HUES6 (cell line): ENCODE results near the gene PHAF1.
"Not testable (repeated sequence)": the region's sequence is repeated elsewhere in the genome, so short reads cannot be mapped to it uniquely, and the experiment has no call there.

Experiments used
- H3K27ac ChIP-seq: 2 replicates; pipeline ENCODE4 v1.7.0; 2013; ENCODE audit warnings: low read depth, mild to moderate bottlenecking, low read length, inconsistent platforms
- H3K27me3 ChIP-seq: 2 replicates; pipeline ENCODE4 v1.6.1; 2013; ENCODE audit warnings: low read length; ENCODE audit not compliant: control insufficient read depth, insufficient read depth
- H3K36me3 ChIP-seq: 2 replicates; pipeline ENCODE4 v1.6.1; 2013; ENCODE audit warnings: low read length; ENCODE audit not compliant: control insufficient read depth, insufficient read depth
- H3K4me1 ChIP-seq: 2 replicates; pipeline ENCODE4 v1.6.1; 2013; ENCODE audit warnings: low read length; ENCODE audit not compliant: control insufficient read depth, insufficient read depth
- H3K4me3 ChIP-seq: 2 replicates; pipeline ENCODE4 v1.5.1; 2013; ENCODE audit warnings: low read depth, low read length
- H3K9ac ChIP-seq: one replicate; pipeline ENCODE4 v1.6.1; 2013; ENCODE audit warnings: mild to moderate bottlenecking, low read length
- H3K9me3 ChIP-seq: 2 replicates; pipeline ENCODE4 v1.6.1; 2013; ENCODE audit warnings: low read depth, low read length; ENCODE audit not compliant: control insufficient read depth, insufficient read depth

The PHAF1 gene

DNA sequence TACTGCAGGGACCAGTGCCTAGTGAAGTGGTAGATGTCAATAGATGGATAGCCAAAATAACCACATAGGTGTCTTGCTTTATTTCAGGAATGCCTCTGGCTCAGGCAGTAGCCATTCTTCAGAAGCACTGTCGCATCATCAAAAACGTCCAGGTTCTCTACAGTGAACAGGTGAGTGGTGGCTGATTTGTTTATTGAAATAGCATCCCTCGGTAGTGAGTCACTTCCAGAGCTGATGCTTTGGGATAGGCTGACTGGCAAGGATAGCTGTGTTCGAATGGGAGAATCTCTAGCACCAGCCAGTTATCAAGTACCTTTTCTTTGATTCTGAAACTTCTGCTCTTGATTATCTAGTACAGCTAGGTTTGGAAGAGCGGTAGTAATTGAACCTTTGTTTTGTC is 10.3 kb downstream of the PHAF1 start:
- Histone ChIP-seq H3K36me3 (peaks cover 38% of the 10 kb centered on the region), H3K9ac (no peak overlapping the region), H3K27me3 (no peaks in the 10 kb centered on the region), H3K4me3 (no peak overlapping the region), H3K4me1 (no peaks in the 10 kb centered on the region), H3K9me3 (no peaks in the 10 kb centered on the region), H3K27ac (no peak overlapping the region)

DNA sequence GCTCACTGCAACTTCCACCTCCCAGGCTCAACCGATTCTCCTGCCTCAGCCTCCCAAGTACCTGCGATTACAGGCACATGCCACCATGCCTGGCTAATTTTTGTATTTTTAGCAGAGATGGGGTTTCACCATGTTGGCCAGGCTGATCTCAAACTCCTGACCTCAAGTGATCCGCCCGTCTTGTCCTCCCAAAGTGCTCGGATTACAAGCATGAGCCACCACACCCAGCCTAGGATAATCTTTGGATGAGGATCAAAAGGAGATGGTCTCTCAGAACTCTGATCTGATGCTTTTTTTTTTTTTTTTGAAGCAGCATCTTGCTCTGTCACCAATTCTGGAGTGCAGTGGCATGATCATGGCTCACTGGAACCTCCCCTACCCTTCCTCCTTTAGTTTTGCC is 13.1 kb downstream of the PHAF1 start:
- not testable (repeated sequence) for H3K9ac ChIP-seq, H3K27me3 ChIP-seq, H3K9me3 ChIP-seq, H3K4me1 ChIP-seq, H3K27ac ChIP-seq, H3K4me3 ChIP-seq
- peaks cover 44% of the 10 kb centered on the region for H3K36me3 ChIP-seq

DNA sequence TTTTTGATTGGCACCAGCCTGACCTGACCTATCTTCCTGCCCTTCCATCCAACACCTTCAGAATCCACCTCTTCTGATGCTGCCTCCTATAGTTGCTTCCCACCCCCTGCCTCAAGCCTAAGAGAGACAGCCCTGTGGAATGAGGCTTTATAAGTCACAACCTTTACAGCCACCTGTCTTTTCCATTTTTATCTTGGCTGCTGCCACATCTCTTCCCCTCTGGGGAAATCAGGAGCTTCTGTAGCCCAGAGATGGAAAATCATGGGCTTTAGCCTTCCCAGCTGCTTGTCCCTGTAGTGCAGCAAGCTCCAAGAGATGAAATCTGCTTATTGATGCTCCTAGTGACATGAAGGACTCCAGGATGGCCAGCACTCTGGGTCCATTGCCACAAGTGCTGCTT is 18.7 kb downstream of the PHAF1 start:
- H3K27ac ChIP-seq, result no peak overlapping the region
- H3K9ac ChIP-seq, result no peak overlapping the region
- H3K36me3 ChIP-seq, result peaks cover 50% of the 10 kb centered on the region
- no peaks in the 10 kb centered on the region for H3K9me3 ChIP-seq
- no peaks in the 10 kb centered on the region for H3K4me1 ChIP-seq
- no peaks in the 10 kb centered on the region for H3K27me3 ChIP-seq
- no peak overlapping the region for H3K4me3 ChIP-seq

DNA sequence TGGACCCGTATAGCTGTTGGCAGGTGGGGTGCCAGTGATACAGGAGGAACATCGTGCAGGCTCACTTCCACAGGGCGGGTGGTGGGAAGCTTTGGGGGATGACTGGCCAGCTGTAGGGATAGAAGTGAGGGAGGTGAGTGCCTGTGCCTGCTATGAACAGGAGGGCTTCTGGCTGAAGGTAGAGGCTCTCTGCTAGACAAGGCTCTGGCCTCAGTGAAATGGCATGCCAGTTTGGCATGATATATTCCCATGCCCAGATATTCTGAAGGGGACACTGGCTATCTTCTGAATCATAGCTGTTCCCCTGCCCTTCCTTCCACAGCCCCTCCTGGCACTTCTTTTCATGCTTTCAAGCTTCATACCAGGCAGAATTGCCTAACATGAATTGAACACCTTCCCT is 19.1 kb downstream of the PHAF1 start:
- Histone ChIP-seq H3K36me3 (peaks cover 48% of the 10 kb centered on the region), H3K27ac (no peak overlapping the region)

DNA sequence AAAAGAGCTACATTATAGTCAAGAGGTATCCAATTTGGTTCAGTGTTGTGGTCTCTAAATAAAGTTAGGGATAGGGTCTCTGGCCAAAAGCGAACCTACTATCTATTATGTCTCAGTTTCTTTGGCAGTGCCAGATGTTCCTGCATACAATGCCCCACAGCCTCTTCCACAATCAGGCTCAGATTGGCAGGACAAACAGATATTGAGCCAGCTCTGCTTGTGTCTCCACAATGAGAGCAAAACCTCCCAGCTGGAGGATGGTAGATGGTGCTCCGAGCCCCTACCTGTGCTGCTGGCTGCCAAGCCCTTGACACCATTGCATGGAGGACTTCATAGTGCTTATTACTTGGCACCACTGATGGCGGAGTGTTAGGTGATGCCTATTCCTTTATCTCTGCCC is 19.7 kb downstream of the PHAF1 start:
- H3K9ac ChIP-seq, result no peak overlapping the region
- no peak overlapping the region for H3K27ac ChIP-seq
- H3K4me1 ChIP-seq, result no peaks in the 10 kb centered on the region
- no peak overlapping the region for H3K4me3 ChIP-seq
- peaks cover 49% of the 10 kb centered on the region for H3K36me3 ChIP-seq
- H3K27me3 ChIP-seq, result no peaks in the 10 kb centered on the region
- no peaks in the 10 kb centered on the region for H3K9me3 ChIP-seq

More for the DNA sequence above, 19.1 kb downstream of the PHAF1 start:
- no peak overlapping the region for H3K4me3 ChIP-seq
- H3K4me1 ChIP-seq, result no peaks in the 10 kb centered on the region
- H3K9ac ChIP-seq, result no peak overlapping the region
- no peaks in the 10 kb centered on the region for H3K9me3 ChIP-seq
- H3K27me3 ChIP-seq, result no peaks in the 10 kb centered on the region

DNA sequence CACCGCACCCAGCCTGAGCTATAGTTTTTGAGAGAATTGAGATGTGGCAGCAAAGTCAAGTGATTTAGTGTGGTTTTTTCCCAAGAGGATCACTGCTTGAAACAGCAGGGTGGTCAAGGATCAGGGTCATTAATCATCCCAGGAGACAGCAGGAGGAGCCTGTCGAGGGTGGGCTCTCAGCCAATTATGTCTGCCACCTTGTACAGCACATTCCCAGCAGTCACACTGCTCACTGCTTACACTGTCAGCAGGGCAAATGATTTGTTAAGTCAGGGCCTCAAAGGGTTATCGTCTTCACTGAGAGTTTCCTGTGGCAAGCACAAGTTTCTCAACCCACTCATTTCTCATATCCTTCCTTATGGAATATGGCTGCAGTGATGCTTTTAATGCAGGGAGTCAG is 27.9 kb downstream of the PHAF1 start:
- Histone ChIP-seq H3K36me3 (peaks cover 80% of the 10 kb centered on the region), H3K9ac (no peak overlapping the region), H3K27ac (no peak overlapping the region), H3K27me3 (no peaks in the 10 kb centered on the region), H3K9me3 (no peaks in the 10 kb centered on the region), H3K4me3 (no peak overlapping the region), H3K4me1 (no peaks in the 10 kb centered on the region)

DNA sequence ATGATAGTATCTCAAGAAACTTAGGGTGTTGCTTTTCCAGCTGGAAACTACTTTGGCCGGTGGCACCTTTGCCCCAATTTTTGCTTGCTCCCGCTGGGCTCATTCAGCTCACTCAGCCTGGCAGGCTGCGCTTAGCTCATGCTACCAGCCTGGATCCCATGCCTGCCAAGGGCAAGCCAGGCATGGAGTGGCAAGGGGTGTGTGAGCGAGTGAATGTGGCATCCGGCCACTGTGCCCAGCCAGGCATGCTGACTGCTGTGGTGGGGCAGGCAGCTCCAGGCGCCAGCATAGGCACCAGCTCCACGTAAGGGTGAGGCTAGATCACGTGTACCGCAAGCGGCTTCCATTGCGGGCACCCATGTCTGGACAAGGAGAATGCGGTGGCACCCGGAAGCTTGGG is 31.6 kb downstream of the PHAF1 start:
- no peak overlapping the region for H3K4me3 ChIP-seq
- peaks cover 86% of the 10 kb centered on the region for H3K36me3 ChIP-seq
- H3K4me1 ChIP-seq, result no peaks in the 10 kb centered on the region
- no peaks in the 10 kb centered on the region for H3K9me3 ChIP-seq
- H3K27me3 ChIP-seq, result no peaks in the 10 kb centered on the region
- no peak overlapping the region for H3K9ac ChIP-seq
- no peak overlapping the region for H3K27ac ChIP-seq

DNA sequence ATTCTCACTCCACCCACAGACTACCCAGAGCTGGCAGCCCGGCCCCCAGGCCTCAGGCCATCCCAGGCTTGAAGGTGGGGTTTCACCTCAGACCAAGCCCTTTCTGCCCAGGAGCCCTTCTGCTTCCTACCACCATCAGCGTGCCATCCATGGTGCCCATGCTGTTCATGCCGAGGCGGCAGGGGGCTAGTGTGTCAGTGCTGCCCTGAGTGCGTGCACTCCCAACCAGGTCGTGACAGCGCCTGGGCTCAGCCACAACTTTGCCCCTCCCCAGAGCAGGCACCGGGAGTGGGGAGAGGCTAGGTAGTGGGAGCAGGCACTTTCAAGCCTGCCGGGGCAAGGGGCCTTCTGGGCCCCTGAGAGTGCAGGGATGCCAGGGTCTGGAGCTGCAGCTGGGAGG is 32.6 kb downstream of the PHAF1 start:
- Histone ChIP-seq H3K9me3 (no peaks in the 10 kb centered on the region), H3K4me3 (no peak overlapping the region), H3K27me3 (no peaks in the 10 kb centered on the region), H3K4me1 (no peaks in the 10 kb centered on the region), H3K27ac (no peak overlapping the region), H3K9ac (no peak overlapping the region), H3K36me3 (peaks cover 90% of the 10 kb centered on the region)

DNA sequence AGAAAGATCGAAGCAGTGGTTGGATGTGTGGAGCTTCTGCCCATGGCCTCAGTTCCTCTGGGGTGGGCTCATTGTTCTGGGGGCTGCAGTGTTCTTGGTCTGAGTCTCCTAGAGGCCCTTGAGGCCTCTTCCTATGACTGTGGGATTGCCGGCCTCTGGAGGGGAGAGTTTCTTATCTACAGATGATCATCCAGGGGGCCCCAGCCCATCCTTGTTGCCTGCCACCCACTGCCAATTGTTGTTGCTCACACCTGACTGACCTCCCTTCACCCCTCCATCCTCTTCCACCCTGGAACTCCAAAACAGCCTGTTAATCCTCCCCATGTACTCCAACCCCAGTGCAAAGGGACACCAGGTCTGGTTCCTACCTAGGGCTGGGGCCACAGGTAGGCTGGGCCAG is 35.2 kb downstream of the PHAF1 start:
- Histone ChIP-seq H3K27me3 (no peaks in the 10 kb centered on the region), H3K9me3 (no peaks in the 10 kb centered on the region), H3K36me3 (peaks cover 91% of the 10 kb centered on the region), H3K4me1 (no peaks in the 10 kb centered on the region), H3K4me3 (no peak overlapping the region), H3K9ac (no peak overlapping the region), H3K27ac (no peak overlapping the region)

DNA sequence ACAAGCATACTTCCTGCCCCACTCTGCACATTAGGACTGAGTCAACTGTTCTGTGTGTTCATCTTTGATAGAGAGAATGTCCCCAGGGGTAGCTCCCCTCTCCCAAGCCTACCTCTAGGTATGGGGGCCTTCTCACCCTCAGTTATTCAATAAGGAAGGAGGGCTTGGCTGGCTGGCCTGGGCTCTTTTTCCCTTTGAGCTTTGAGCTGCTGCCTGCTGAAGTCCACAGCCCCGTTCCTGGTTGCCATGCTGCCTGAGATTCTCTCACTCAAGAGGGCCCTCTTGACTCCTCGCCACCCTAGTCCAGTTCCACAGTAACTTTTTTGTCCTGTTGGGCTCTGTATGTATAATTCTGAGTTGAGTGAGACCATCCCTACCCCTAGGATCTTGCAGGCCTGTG is 36.0 kb downstream of the PHAF1 start:
- no peak overlapping the region for H3K9ac ChIP-seq
- H3K27me3 ChIP-seq, result peaks cover 5% of the 10 kb centered on the region; the same call in 1 of the 2 replicates
- H3K4me1 ChIP-seq, result no peaks in the 10 kb centered on the region
- H3K36me3 ChIP-seq, result peaks cover 83% of the 10 kb centered on the region
- no peak overlapping the region for H3K27ac ChIP-seq
- H3K4me3 ChIP-seq, result no peak overlapping the region
- no peaks in the 10 kb centered on the region for H3K9me3 ChIP-seq

DNA sequence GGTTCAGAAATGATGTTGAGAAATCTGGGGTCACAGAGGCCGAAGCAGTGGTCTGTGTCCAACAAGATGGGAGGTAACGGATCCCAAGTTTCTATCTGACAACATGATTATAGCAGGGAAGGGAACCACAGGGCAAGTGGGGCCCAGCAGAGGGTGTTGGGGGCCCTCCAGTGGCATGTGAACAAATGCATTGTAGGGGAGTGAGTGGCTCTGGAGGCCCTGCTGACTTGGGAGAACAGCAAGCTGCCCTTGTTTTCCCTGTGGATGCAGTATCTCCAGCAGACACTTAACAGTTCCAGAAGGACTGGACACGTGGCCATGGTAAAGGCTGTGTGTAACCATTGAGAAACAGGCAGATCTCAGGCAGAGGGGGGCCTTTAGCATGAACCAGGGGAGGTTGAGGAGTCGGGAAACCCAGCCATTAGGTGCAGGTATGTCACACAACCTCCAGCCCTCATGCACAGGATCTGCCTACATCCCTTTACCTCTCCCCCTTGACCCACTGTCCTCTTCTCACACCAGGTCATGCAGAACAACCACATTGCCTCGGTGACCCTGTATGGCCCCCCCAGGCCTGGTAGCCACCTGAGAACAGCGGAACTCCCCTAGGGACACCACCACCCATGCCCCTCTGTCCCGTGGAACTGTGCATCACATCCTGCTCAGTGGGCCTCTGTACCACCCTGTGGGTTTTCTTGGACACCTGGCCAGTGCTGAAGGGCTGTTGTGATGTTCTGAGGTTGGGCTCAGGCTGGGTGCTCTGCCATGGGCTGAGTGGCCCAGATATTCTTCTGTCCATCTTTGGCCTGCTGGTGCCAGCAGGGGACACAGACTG is 37.0 kb downstream of the PHAF1 start:
- Histone ChIP-seq H3K9ac (no peak overlapping the region), H3K4me3 (no peak overlapping the region), H3K9me3 (no peaks in the 10 kb centered on the region), H3K27me3 (peaks cover 15% of the 10 kb centered on the region), H3K4me1 (0 out of 2 replicates have a peak, but pooled peaks cover 4% of the 10 kb centered on the region), H3K36me3 (peaks cover 73% of the 10 kb centered on the region), H3K27ac (no peak overlapping the region)
